GM12874 (cell line): ENCODE data around the gene E4F1.

ENCODE experiments used
- TF ChIP-seq, protein P1 (sequence below): IDR thresholded peaks from 2 replicates; pipeline ENCODE4 v1.5.1; 2011; ENCODE audit warnings: low read depth, mild to moderate bottlenecking, control low read depth, low read length, moderate library complexity; ENCODE audit not compliant: insufficient read depth

Gene E4F1

DNA sequence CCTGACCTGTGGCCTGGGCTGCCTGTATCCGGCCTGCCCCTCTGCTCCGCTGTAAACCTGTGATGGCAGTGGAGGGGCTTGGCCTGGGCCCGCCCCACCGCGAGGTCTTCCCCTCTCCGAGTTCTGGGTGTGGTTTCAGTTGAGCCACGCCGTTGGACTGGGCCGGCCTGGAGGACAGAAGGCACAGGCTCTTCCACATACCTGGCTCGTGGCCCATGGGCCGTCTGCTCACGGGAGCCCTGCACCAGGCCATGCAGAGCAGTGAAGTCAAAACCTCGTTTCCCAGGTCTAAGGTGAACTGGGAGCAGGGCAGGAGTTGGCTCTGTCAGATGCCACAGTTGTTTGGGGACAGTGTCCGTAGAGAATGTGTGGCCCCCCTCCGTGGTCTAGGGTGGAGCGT lies 50.1 kb downstream of the E4F1 start:
- TF ChIP-seq, protein P1, sequence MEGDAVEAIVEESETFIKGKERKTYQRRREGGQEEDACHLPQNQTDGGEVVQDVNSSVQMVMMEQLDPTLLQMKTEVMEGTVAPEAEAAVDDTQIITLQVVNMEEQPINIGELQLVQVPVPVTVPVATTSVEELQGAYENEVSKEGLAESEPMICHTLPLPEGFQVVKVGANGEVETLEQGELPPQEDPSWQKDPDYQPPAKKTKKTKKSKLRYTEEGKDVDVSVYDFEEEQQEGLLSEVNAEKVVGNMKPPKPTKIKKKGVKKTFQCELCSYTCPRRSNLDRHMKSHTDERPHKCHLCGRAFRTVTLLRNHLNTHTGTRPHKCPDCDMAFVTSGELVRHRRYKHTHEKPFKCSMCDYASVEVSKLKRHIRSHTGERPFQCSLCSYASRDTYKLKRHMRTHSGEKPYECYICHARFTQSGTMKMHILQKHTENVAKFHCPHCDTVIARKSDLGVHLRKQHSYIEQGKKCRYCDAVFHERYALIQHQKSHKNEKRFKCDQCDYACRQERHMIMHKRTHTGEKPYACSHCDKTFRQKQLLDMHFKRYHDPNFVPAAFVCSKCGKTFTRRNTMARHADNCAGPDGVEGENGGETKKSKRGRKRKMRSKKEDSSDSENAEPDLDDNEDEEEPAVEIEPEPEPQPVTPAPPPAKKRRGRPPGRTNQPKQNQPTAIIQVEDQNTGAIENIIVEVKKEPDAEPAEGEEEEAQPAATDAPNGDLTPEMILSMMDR: no peak

DNA sequence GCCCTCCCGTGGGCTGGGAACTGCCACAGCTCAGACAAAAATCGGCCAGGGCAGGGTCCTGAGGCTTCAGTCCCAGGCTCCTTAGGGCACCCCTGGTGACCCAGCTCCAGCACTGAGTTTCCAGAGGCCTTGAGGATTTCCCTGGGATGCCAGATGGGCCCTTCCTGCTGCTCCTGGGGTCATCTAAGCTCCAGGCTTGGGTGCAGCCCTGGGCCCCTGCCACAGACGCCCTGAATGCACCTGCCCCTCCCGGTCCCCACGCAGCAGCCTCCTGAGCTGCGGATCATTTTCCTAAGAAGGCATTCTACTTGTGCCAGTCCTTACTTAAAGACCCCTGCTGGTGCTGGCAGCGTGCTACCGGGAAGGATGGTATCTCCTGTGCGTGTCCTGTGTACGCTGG lies 50.5 kb downstream of the E4F1 start:
- TF ChIP-seq, protein P1: no peak

DNA sequence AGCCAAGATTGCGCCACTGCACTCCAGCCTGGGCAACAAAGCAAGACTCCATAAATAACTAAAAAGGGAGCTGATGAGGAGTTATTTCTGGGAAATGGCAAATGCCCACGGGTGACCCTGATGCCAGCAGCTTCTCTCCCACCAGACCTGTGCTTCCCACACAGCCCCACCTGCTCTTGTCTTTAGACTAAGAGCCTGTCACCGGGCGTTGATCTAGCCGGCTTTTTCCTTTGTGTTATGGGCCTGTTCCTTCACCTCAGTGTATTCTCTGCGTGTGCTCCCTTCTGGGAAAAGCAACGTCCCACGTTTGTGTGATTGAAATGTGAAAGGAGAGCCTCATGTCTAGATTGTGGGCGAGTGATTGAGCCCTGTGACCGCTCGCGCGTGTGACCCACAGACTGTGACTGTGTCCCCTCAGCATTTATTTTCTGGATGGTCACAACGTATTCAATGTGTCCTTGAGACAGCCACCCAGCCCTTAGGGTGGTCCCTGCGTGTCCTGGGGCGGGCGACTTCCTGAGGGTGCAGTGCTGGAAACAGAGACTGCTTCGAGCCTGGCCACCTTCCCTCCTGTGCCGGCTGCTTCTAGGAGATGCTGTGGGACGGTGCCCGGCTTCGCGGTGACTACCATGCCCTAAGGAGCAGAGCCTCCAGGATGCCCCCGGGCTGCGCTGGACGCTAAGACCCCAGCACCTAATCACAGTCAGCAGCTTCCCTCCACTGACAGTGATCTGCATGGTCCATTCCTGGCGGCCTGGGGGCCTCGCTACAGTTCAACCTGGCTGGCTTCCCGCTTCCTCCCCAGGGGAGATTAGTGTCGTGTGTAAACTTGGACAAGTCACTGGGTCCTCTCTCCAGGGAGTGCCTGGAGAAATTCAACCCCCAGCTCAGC lies 52.3 kb downstream of the E4F1 start:
- TF ChIP-seq, protein P1: no peak

DNA sequence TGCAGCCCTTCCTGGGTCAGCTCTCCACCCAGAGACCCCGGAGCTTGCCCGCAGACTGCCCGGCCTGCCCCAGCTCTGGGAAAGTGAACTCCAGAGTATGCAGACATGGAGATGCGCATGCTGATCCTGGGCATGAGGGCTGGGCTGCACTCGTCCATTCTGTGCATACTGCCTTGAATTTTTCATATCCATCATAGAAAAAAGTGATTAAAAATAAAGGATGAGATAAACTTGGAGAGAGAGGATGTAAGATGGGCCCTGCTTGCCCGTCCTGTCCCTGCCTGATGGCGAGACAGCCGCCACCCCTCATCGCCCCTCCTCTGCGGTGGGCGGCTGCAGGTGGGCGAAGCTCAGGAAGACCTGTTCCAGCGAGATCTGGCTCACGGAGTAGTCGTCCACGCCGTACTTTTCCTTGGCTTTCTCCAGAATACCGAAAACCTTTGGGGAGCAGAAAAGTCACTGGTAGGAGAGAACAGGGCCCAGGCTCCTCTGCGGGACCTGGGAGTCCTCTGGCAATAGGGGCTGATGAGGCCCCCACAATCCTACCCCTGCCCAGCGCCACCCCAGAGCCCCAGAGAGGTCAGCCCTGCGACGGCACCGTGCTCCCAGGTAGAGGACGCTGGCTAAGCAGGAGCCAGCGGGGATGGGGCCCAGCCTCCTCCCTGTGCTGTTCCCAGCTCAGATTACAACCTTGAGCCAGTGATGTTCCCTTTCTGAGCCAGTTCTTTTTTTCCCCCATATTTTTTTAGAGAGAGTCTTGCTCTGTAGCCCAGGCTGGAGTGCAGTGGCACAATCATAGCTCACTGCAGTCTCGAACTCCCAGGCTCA lies 53.2 kb downstream of the E4F1 start:
- TF ChIP-seq, protein P1: no peak

DNA sequence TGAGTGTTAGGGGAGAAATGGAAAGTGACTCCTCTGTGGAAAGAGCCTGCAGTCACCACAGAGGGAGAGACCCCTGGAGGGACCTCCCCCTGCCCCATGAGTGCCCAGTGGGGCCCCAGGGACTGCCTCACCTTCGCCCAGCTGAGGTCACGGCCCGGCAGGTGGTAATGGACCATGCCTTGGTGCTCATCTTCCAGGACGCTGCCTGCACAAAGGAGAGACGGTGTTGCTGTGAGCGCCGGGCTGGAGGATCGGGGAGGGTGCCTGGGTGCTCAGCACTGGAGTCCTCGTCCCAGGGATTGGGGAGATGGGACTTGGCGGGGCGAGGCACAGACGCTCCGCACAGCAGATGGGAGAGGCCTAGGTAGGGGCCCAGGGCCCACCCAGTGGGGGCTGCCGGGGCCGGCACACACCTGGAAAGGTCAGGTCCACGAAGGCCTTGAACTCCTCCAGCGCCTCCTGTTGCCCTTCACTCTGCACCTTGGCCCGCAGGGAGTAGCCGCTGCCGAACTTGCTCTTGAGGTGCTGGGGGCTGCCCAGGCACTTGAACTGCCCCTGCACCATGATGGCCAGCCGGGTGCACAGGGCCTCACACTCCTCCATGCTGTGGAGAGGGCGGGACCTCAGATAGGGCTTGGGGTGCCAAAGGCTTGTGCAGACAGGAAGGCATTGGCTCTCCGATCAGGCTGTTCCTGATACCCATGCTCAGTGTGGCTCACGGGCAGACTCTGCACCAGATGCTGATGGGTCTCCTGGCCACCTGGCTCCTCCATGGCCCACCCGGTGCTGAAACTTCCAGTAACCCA lies 54.3 kb downstream of the E4F1 start:
- TF ChIP-seq, protein P1: no peak

DNA sequence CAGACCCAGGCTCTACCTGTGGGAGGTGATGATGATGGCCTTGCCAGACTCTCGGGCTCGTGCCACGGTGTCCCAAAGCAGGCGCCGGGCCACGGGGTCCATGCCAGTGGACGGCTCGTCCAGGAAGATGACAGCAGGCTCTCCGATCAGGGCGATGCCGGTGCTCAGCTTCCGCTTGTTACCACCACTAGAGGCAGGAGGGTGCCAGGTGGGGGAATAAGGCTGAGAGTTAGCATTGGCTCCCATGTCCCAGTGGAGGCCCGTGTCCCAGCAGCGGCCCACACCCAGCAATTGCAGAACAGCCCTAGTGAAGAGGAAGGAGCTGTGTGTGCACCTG lies 54.8 kb downstream of the E4F1 start:
- TF ChIP-seq, protein P1: no peak
